ENCODE measurements around the gene BSPRY.

GRCh38 chr9:113307396-113307975 lies 41.9 kb upstream of the BSPRY start:
- TF ChIP-seq RAD21 (IDR thresholded peaks at IDR 0.05; ENCODE audit: low read depth): no peak
- no peak for TF ChIP-seq CREB1 (IDR thresholded peaks at IDR 0.05; ENCODE audit: low read depth)
- TF ChIP-seq MAX (IDR thresholded peaks at IDR 0.05): no peak
- TF ChIP-seq YY1 (IDR thresholded peaks at IDR 0.05; ENCODE audit: low read depth): no peak
